Measurements from ENCODE around the gene SLC2A5. TPM values are rescaled to one million over a fixed set of nuclear protein-coding genes. Genes with fewer than 3 reads are reported as not detected.
"Not testable (repeated sequence)": the region's sequence is repeated elsewhere in the genome, so short reads cannot be mapped to it uniquely, and the experiment has no call there.

SLC2A5 gene
- total and polyA plus RNA-seq, 4 donors, result 0.31 to 17.5 (median 8.1) TPM

DNA sequence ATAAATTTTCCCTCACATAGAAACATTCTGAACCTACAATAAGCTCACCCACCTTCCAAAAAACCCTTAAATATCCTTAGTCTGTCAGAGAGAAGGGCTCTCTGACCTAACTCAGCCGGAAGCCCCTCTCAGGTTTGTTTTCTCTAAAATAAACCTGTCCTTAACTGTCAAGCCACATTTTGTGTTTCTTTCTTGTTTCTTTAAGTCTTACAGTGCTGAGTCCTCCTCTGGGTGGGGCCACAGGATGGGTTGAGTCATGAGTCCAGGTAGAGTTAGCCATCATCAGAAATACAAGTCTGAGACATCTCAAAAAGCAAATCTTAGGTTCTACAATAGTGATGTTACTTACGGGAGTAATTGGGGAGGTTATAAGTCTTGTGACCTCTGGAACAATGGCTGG is 26.4 kb upstream of the SLC2A5 start:
- H3K27ac ChIP-seq (ENCODE audit: low read depth in 1 of 2, low read length in 2 of 2), result no peak overlapping the region
- intact Hi-C loops (cut with DNase I), result no loop called here
- no peak overlapping the region for H3K4me3 ChIP-seq (ENCODE audit: low read length in 2 of 2)
- no peaks in the 10 kb centered on the region for H3K27me3 ChIP-seq (ENCODE audit: control insufficient read depth in 1 of 2, insufficient read depth in 2 of 2, low read length in 1 of 2)
- H3K9me3 ChIP-seq (ENCODE audit: control insufficient read depth, low read length), result no peaks in the 10 kb centered on the region
- H3K4me1 ChIP-seq (ENCODE audit: control insufficient read depth in 1 of 2, insufficient read depth in 2 of 2, low read length in 2 of 2), result no peaks in the 10 kb centered on the region
- WGBS, 2 donors, result 88 to 90% methylated on average over 2 of the region's 2 CpGs
- ATAC-seq (ENCODE audit: low FRiP score) (no peak), DNase-seq (no peak)
- H3K36me3 ChIP-seq (ENCODE audit: control insufficient read depth in 1 of 2, insufficient read depth in 2 of 2, low read length in 1 of 2), result no peaks in the 10 kb centered on the region

GRCh38 chr1:9093996-9094595 is 24.7 kb upstream of the SLC2A5 start:
- H3K4me3 ChIP-seq (ENCODE audit: low read length in 2 of 2); intact Hi-C loops (cut with DNase I); DNase-seq; H3K36me3 ChIP-seq (ENCODE audit: control insufficient read depth in 1 of 2, insufficient read depth in 2 of 2, low read length in 1 of 2); H3K27ac ChIP-seq (ENCODE audit: low read depth in 1 of 2, low read length in 2 of 2); ATAC-seq (ENCODE audit: low FRiP score); H3K4me1 ChIP-seq (ENCODE audit: control insufficient read depth in 1 of 2, insufficient read depth in 2 of 2, low read length in 2 of 2); H3K27me3 ChIP-seq (ENCODE audit: control insufficient read depth in 1 of 2, insufficient read depth in 2 of 2, low read length in 1 of 2); H3K9me3 ChIP-seq (ENCODE audit: control insufficient read depth, low read length): not testable (repeated sequence)
- 82 to 88% methylated on average over 18 of the region's 18 CpGs for WGBS, 2 donors

GRCh38 chr1:9093581-9093980 is 24.1 kb upstream of the SLC2A5 start:
- 76 to 80% methylated on average over 6 of the region's 6 CpGs for WGBS, 2 donors
- no peaks in the 10 kb centered on the region for H3K27me3 ChIP-seq (ENCODE audit: control insufficient read depth in 1 of 2, insufficient read depth in 2 of 2, low read length in 1 of 2)
- DNase-seq (no peak), ATAC-seq (ENCODE audit: low FRiP score) (no peak)
- no peak overlapping the region for H3K27ac ChIP-seq (ENCODE audit: low read depth in 1 of 2, low read length in 2 of 2)
- H3K4me1 ChIP-seq (ENCODE audit: control insufficient read depth in 1 of 2, insufficient read depth in 2 of 2, low read length in 2 of 2), result no peaks in the 10 kb centered on the region
- intact Hi-C loops (cut with DNase I), result no loop called here
- H3K9me3 ChIP-seq (ENCODE audit: control insufficient read depth, low read length), result no peaks in the 10 kb centered on the region
- H3K36me3 ChIP-seq (ENCODE audit: control insufficient read depth in 1 of 2, insufficient read depth in 2 of 2, low read length in 1 of 2), result no peaks in the 10 kb centered on the region
- H3K4me3 ChIP-seq (ENCODE audit: low read length in 2 of 2), result no peak overlapping the region

DNA sequence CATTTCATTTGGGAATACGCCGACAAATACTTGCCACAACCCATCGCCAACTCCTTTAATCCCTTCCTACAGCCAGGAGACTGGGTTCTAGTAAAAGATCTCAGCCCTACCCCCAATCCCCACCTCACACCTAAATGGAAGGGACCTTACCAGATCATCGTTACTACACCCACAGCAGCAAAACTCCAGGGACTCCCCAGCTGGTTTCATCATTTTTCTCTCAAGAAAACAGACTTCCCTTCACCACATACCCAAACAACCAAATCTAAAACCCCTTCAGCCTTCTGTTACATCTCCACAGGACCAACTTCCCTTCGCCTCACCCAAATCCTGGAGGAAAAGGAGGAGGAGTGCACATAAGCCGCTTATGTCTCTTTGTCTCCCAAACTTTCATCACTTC is 23.7 kb upstream of the SLC2A5 start:
- Histone ChIP-seq H3K9me3 (ENCODE audit: control insufficient read depth, low read length) (no peaks in the 10 kb centered on the region), H3K36me3 (ENCODE audit: control insufficient read depth in 1 of 2, insufficient read depth in 2 of 2, low read length in 1 of 2) (no peaks in the 10 kb centered on the region), H3K4me3 (ENCODE audit: low read length in 2 of 2) (no peak overlapping the region), H3K4me1 (ENCODE audit: control insufficient read depth in 1 of 2, insufficient read depth in 2 of 2, low read length in 2 of 2) (no peaks in the 10 kb centered on the region), H3K27me3 (ENCODE audit: control insufficient read depth in 1 of 2, insufficient read depth in 2 of 2, low read length in 1 of 2) (no peaks in the 10 kb centered on the region), H3K27ac (ENCODE audit: low read depth in 1 of 2, low read length in 2 of 2) (no peak overlapping the region)
- ATAC-seq (ENCODE audit: low FRiP score) (no peak), DNase-seq (no peak)
- WGBS, 2 donors, result 77 to 96% methylated on average over 6 of the region's 6 CpGs
- intact Hi-C loops (cut with DNase I), result no loop called here

DNA sequence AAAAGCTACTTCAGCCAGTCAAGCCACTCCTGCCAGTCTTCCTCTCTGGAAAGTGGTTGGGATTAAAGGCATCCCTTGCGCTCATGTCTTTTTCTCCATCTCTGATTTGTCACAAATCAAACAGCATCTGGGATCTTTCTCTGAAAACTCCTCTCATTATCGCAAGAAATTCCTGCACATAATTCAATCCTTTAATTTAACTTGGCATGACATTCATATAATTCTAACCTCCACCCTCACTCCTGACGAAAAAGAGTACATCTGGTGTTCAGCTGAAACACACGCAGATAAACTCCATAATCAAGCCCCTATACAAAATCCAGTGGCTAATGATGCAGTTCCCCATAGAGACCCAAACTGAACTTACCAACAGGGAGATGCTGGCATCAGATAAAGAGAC is 19.4 kb upstream of the SLC2A5 start:
- no peak for ATAC-seq (ENCODE audit: low FRiP score)
- intact Hi-C loops (cut with DNase I), result no loop called here
- WGBS, 2 donors, result 85 to 89% methylated on average over 4 of the region's 4 CpGs
- no peaks in the 10 kb centered on the region for H3K27me3 ChIP-seq (ENCODE audit: control insufficient read depth in 1 of 2, insufficient read depth in 2 of 2, low read length in 1 of 2)
- H3K36me3 ChIP-seq (ENCODE audit: control insufficient read depth in 1 of 2, insufficient read depth in 2 of 2, low read length in 1 of 2), result no peaks in the 10 kb centered on the region
- no peaks in the 10 kb centered on the region for H3K9me3 ChIP-seq (ENCODE audit: control insufficient read depth, low read length)
- H3K4me3 ChIP-seq (ENCODE audit: low read length in 2 of 2), result no peak overlapping the region
- DNase-seq, result no peak
- no peaks in the 10 kb centered on the region for H3K4me1 ChIP-seq (ENCODE audit: control insufficient read depth in 1 of 2, insufficient read depth in 2 of 2, low read length in 2 of 2)
- no peak overlapping the region for H3K27ac ChIP-seq (ENCODE audit: low read depth in 1 of 2, low read length in 2 of 2)

DNA sequence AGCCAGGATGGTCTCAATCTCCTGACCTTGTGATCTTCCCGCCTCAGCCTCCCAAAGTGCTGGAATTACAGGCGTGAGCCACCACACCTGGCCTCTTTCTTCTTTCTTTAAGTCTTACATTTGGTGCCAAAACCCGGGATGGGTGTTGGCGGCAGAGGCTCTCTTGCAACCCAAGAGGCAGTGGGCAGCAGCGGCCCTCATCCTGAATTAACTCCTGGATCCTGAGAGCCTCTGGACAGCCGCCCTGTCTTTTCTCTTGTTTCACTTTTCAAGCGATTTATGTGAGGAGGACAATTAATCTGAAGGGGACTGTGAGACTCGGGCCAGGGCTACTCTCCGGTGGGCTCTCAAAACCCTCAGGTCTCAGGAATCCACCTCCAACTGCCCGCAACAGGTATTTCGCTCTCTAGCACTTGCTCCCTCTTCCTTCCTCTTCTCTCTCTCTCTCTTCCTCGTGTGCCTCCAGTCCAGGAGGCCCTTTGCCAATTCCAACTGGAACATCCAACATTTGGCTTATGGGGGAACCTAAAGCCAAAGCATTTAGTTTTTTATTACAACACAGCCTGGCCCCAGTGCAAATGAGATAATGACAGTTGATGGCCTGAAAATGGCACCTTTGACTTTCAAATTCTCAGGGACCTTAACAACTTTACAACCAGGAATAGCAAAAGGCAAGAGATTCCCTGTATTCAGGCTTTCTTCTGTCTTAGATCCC is 18.1 kb upstream of the SLC2A5 start:
- no peak overlapping the region for H3K4me3 ChIP-seq (ENCODE audit: low read length in 2 of 2)
- 85 to 92% methylated on average over 12 of the region's 12 CpGs for WGBS, 2 donors
- no peak overlapping the region for H3K27ac ChIP-seq (ENCODE audit: low read depth in 1 of 2, low read length in 2 of 2)
- H3K9me3 ChIP-seq (ENCODE audit: control insufficient read depth, low read length), result no peaks in the 10 kb centered on the region
- no peaks in the 10 kb centered on the region for H3K4me1 ChIP-seq (ENCODE audit: control insufficient read depth in 1 of 2, insufficient read depth in 2 of 2, low read length in 2 of 2)
- intact Hi-C loops (cut with DNase I), result no loop called here
- no peaks in the 10 kb centered on the region for H3K36me3 ChIP-seq (ENCODE audit: control insufficient read depth in 1 of 2, insufficient read depth in 2 of 2, low read length in 1 of 2)
- DNase-seq (no peak), ATAC-seq (ENCODE audit: low FRiP score) (no peak)
- no peaks in the 10 kb centered on the region for H3K27me3 ChIP-seq (ENCODE audit: control insufficient read depth in 1 of 2, insufficient read depth in 2 of 2, low read length in 1 of 2)

DNA sequence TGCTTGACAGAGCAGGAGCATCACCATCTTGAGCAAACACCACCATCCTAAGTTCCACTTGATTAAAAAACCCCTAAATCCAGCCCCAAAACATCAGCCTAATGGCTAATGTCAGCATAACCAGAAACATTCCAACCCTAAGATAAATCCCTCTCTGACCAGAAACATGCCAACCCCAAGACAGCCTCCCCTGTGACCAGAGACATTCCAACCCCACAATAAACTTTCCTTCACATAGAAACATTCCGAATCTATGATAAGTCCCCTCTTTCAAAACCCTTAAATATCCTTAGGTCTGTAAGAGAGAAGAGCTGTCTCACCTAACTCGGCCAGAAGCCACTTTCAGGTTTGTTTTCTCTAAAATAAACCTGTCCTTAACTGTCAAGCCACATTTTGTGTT is 17.4 kb upstream of the SLC2A5 start:
- Histone ChIP-seq H3K4me3 (ENCODE audit: low read length in 2 of 2) (no peak overlapping the region), H3K4me1 (ENCODE audit: control insufficient read depth in 1 of 2, insufficient read depth in 2 of 2, low read length in 2 of 2) (no peaks in the 10 kb centered on the region), H3K9me3 (ENCODE audit: control insufficient read depth, low read length) (no peaks in the 10 kb centered on the region), H3K27ac (ENCODE audit: low read depth in 1 of 2, low read length in 2 of 2) (no peak overlapping the region), H3K27me3 (ENCODE audit: control insufficient read depth in 1 of 2, insufficient read depth in 2 of 2, low read length in 1 of 2) (no peaks in the 10 kb centered on the region), H3K36me3 (ENCODE audit: control insufficient read depth in 1 of 2, insufficient read depth in 2 of 2, low read length in 1 of 2) (no peaks in the 10 kb centered on the region)
- intact Hi-C loops (cut with DNase I), result no loop called here
- ATAC-seq (ENCODE audit: low FRiP score), result no peak
- 50 to 93% methylated on average over 2 of the region's 2 CpGs for WGBS, 2 donors
- no peak for DNase-seq

- Histone ChIP-seq H3K4me3 (ENCODE audit: low read length in 2 of 2) (no peak overlapping the region), H3K36me3 (ENCODE audit: control insufficient read depth in 1 of 2, insufficient read depth in 2 of 2, low read length in 1 of 2) (no peaks in the 10 kb centered on the region), H3K27me3 (ENCODE audit: control insufficient read depth in 1 of 2, insufficient read depth in 2 of 2, low read length in 1 of 2) (no peaks in the 10 kb centered on the region), H3K9me3 (ENCODE audit: control insufficient read depth, low read length) (no peaks in the 10 kb centered on the region), H3K27ac (ENCODE audit: low read depth in 1 of 2, low read length in 2 of 2) (no peak overlapping the region), H3K4me1 (ENCODE audit: control insufficient read depth in 1 of 2, insufficient read depth in 2 of 2, low read length in 2 of 2) (no peaks in the 10 kb centered on the region)
- intact Hi-C loops (cut with DNase I), result no loop called here
- ATAC-seq (ENCODE audit: low FRiP score), result no peak
- no peak for DNase-seq
- WGBS, 2 donors, result 91 to 96% methylated on average over 5 of the region's 5 CpGs
Observed at GRCh38 chr1:9086045-9086444, 16.6 kb upstream of the SLC2A5 start.

- no peak overlapping the region for H3K27ac ChIP-seq (ENCODE audit: low read depth in 1 of 2, low read length in 2 of 2)
- 52 to 54% methylated on average over 7 of the region's 7 CpGs for WGBS, 2 donors
- intact Hi-C loops (cut with DNase I), result no loop called here
- H3K36me3 ChIP-seq (ENCODE audit: control insufficient read depth in 1 of 2, insufficient read depth in 2 of 2, low read length in 1 of 2), result no peaks in the 10 kb centered on the region
- no peak overlapping the region for H3K4me3 ChIP-seq (ENCODE audit: low read length in 2 of 2)
- no peaks in the 10 kb centered on the region for H3K27me3 ChIP-seq (ENCODE audit: control insufficient read depth in 1 of 2, insufficient read depth in 2 of 2, low read length in 1 of 2)
- H3K4me1 ChIP-seq (ENCODE audit: control insufficient read depth in 1 of 2, insufficient read depth in 2 of 2, low read length in 2 of 2), result no peaks in the 10 kb centered on the region
- ATAC-seq (ENCODE audit: low FRiP score) (no peak), DNase-seq (no peak)
- no peaks in the 10 kb centered on the region for H3K9me3 ChIP-seq (ENCODE audit: control insufficient read depth, low read length)
Observed at GRCh38 chr1:9085306-9085940, 16.0 kb upstream of the SLC2A5 start.

Data from aorta (tissue), 5 donors.